Measurements from ENCODE around the gene INPP5D. TPM values are rescaled to one million over a fixed set of nuclear protein-coding genes. Genes with fewer than 3 reads are reported as not detected.
"Not testable (repeated sequence)": the region's sequence is repeated elsewhere in the genome, so short reads cannot be mapped to it uniquely, and the experiment has no call there.

Gene INPP5D
- total RNA-seq, 1 donor from 2014 or later = 3.7 TPM

DNA sequence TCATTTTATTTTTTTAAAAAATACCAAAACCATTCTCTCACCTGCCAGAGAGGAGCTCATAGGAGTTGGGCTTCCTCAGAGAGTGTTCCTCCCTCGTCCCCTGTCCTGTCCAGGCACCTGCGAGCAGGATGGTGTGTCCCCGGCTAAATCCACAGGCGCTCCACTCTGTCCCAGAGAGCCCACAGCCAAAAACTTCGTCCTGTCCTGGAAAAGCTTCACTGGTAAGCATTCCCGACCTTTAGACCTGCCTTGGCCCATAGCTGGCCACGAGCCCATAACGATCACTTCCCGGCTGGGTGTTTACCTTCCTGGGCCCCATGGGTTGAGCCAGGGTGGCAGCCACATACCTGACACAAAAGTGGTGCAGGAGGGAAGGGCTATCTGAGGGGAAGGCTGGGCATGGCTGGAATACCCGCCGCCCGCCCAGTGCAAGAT is 47.1 kb upstream of the INPP5D start, which contains the start of gene NGEF:
NGEF (minus strand) TSS at position 230 of the 435 bp plus-strand sequence. CDS start 38,366 bp downstream, outside the sequence.
- no peaks in the 10 kb centered on the region for H3K27me3 ChIP-seq (ENCODE audit: control insufficient read depth, insufficient read depth, low read length)
- H3K4me3 ChIP-seq (ENCODE audit: low read depth, low read length) = no peak within 1 kb of the TSS
- TF ChIP-seq, protein P1, sequence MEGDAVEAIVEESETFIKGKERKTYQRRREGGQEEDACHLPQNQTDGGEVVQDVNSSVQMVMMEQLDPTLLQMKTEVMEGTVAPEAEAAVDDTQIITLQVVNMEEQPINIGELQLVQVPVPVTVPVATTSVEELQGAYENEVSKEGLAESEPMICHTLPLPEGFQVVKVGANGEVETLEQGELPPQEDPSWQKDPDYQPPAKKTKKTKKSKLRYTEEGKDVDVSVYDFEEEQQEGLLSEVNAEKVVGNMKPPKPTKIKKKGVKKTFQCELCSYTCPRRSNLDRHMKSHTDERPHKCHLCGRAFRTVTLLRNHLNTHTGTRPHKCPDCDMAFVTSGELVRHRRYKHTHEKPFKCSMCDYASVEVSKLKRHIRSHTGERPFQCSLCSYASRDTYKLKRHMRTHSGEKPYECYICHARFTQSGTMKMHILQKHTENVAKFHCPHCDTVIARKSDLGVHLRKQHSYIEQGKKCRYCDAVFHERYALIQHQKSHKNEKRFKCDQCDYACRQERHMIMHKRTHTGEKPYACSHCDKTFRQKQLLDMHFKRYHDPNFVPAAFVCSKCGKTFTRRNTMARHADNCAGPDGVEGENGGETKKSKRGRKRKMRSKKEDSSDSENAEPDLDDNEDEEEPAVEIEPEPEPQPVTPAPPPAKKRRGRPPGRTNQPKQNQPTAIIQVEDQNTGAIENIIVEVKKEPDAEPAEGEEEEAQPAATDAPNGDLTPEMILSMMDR (IDR thresholded peaks at IDR 0.05; ENCODE audit: insufficient read depth, low read length, poor library complexity, severe bottlenecking) = no peak
- no peaks in the 10 kb centered on the region for H3K36me3 ChIP-seq (ENCODE audit: control insufficient read depth, insufficient read depth, low read length)
- DNase-seq (ENCODE audit: low read depth) = no peak

DNA sequence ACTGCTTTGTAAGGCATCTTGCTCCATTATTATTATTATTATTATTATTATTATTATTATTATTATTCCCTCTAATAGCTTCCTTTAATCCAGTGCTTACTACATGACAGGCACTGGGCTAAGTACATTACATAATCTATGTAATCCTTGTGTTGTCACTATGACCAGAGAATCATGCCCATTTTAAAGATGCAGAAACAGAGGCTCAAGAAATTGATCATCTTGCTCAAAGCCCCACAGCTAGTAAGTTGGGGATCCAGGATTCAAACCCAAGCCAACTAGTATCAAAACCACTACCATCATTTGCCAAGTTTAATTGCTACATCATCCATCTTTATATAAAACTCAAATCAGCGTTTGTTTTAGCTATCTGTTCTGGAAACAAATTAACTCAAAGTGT is 46.5 kb upstream of the INPP5D start:
- no peaks in the 10 kb centered on the region for H3K36me3 ChIP-seq (ENCODE audit: control insufficient read depth, insufficient read depth, low read length)
- H3K27me3 ChIP-seq (ENCODE audit: control insufficient read depth, insufficient read depth, low read length) = no peaks in the 10 kb centered on the region
- TF ChIP-seq, protein P1 (IDR thresholded peaks at IDR 0.05; ENCODE audit: insufficient read depth, low read length, poor library complexity, severe bottlenecking) = no peak
- no peak overlapping the region for H3K4me3 ChIP-seq (ENCODE audit: low read depth, low read length)
- DNase-seq (ENCODE audit: low read depth) = no peak

- Histone ChIP-seq H3K4me3 (ENCODE audit: low read depth, low read length) (no peak overlapping the region), H3K27me3 (ENCODE audit: control insufficient read depth, insufficient read depth, low read length) (no peaks in the 10 kb centered on the region), H3K36me3 (ENCODE audit: control insufficient read depth, insufficient read depth, low read length) (no peaks in the 10 kb centered on the region)
- TF ChIP-seq, protein P1 (IDR thresholded peaks at IDR 0.05; ENCODE audit: insufficient read depth, low read length, poor library complexity, severe bottlenecking) = no peak
- no peak for DNase-seq (ENCODE audit: low read depth)
Observed at GRCh38 chr2:233015019-233015645, 45.0 kb upstream of the INPP5D start.

DNA sequence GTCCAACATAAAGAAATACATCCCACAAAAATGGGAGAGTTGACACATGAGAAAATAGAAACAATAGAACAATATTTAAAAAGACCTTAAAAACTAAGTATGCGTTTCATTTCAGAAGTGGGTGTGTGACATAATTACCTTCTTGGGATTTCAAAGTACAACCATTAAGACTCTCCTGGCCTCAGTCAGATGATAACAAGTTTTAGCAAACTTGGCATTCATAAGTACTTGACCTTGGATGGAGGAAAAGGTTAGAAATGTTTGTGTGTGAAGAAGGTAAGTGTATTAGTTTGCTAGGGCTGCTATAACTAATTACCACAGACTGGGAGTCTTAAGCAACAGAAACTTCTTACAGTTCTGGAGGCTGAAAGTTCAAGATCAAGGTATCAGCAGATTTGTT is 42.2 kb upstream of the INPP5D start:
- TF ChIP-seq, protein P1 (IDR thresholded peaks at IDR 0.05; ENCODE audit: insufficient read depth, low read length, poor library complexity, severe bottlenecking) = no peak
- H3K27me3 ChIP-seq (ENCODE audit: control insufficient read depth, insufficient read depth, low read length) = no peaks in the 10 kb centered on the region
- no peak for DNase-seq (ENCODE audit: low read depth)
- H3K4me3 ChIP-seq (ENCODE audit: low read depth, low read length) = no peak overlapping the region
- no peaks in the 10 kb centered on the region for H3K36me3 ChIP-seq (ENCODE audit: control insufficient read depth, insufficient read depth, low read length)

GRCh38 chr2:233019610-233020009 is 40.5 kb upstream of the INPP5D start:
- not testable (repeated sequence) for H3K4me3 ChIP-seq (ENCODE audit: low read depth, low read length); H3K36me3 ChIP-seq (ENCODE audit: control insufficient read depth, insufficient read depth, low read length); H3K27me3 ChIP-seq (ENCODE audit: control insufficient read depth, insufficient read depth, low read length); DNase-seq (ENCODE audit: low read depth)

- no peak for DNase-seq (ENCODE audit: low read depth)
- no peak overlapping the region for H3K4me3 ChIP-seq (ENCODE audit: low read depth, low read length)
- TF ChIP-seq, protein P1 (IDR thresholded peaks at IDR 0.05; ENCODE audit: insufficient read depth, low read length, poor library complexity, severe bottlenecking) = no peak
- no peaks in the 10 kb centered on the region for H3K27me3 ChIP-seq (ENCODE audit: control insufficient read depth, insufficient read depth, low read length)
- no peaks in the 10 kb centered on the region for H3K36me3 ChIP-seq (ENCODE audit: control insufficient read depth, insufficient read depth, low read length)
Observed at GRCh38 chr2:233020454-233020853, 39.7 kb upstream of the INPP5D start.
